Fibroblast of lung (primary cell): ENCODE measurements around the gene ZCCHC7. TPM values are rescaled to one million over a fixed set of nuclear protein-coding genes. Genes with fewer than 3 reads are reported as not detected.

Experiments
- DNase-seq, 2 donors: peaks; one replicate each; pipeline versions ENCODE4 v3.0.0 to v3.0.0-alpha.2; 2010; ENCODE audit warnings: low read depth in 2 of 2
- H2AFZ ChIP-seq: 2 replicates; pipeline ENCODE4 v1.5.1; 2012; ENCODE audit warnings: low read length, control low read depth, inconsistent platforms
- H3K27ac ChIP-seq: 2 replicates; pipeline ENCODE4 v1.5.1; 2011; ENCODE audit warnings: low read length, control low read depth; ENCODE audit not compliant: insufficient read depth
- H3K27me3 ChIP-seq: 2 replicates; pipeline ENCODE4 v1.5.1; 2011; ENCODE audit warnings: mild to moderate bottlenecking, low read length; ENCODE audit not compliant: control insufficient read depth, insufficient read depth
- H3K36me3 ChIP-seq: 2 replicates; pipeline ENCODE4 v1.5.1; 2011; ENCODE audit warnings: low read length; ENCODE audit not compliant: control insufficient read depth, insufficient read depth
- H3K4me1 ChIP-seq: 2 replicates; pipeline ENCODE4 v1.5.1; 2011; ENCODE audit warnings: low read length; ENCODE audit not compliant: control insufficient read depth, insufficient read depth; ENCODE audit errors: extremely low read depth
- H3K4me2 ChIP-seq: 2 replicates; pipeline ENCODE4 v1.5.1; 2011; ENCODE audit warnings: low read length, control low read depth; ENCODE audit not compliant: insufficient read depth; ENCODE audit errors: extremely low read depth
- H3K4me3 ChIP-seq, 4 experiments: fragments of 200-600 bp in 1 of 4; sonication (generic) in 1 of 4; replicated peaks in 1 of 4; 2 replicates each; pipeline ENCODE4 v1.5.1; 2011 to 2016; ENCODE audit warnings: low read length in 4 of 4, low read depth in 3 of 4, mild to moderate bottlenecking in 3 of 4, control low read depth in 2 of 4, inconsistent platforms in 1 of 4, mixed read lengths in 1 of 4; ENCODE audit not compliant: insufficient read depth in 1 of 4; ENCODE audit errors: control extremely low read depth in 1 of 4
- H3K79me2 ChIP-seq: 2 replicates; pipeline ENCODE4 v1.5.1; 2012; ENCODE audit warnings: mild to moderate bottlenecking, low read length, inconsistent platforms; ENCODE audit not compliant: control insufficient read depth, insufficient read depth
- H3K9ac ChIP-seq: 2 replicates; pipeline ENCODE4 v1.5.1; 2011; ENCODE audit warnings: mild to moderate bottlenecking, low read length, control low read depth; ENCODE audit not compliant: insufficient read depth
- H3K9me3 ChIP-seq: 2 replicates; pipeline ENCODE4 v1.5.1; 2012; ENCODE audit warnings: low read depth, low read length; ENCODE audit not compliant: control insufficient read depth, insufficient read depth
- H4K20me1 ChIP-seq: 2 replicates; pipeline ENCODE4 v1.5.1; 2011; ENCODE audit warnings: low read length; ENCODE audit not compliant: control insufficient read depth, insufficient read depth; ENCODE audit errors: extremely low read depth
- EZH2 ChIP-seq: IDR thresholded peaks from 2 replicates; pipeline ENCODE4 v1.5.1; 2012; ENCODE audit warnings: low read length, control low read depth, mild to moderate bottlenecking; ENCODE audit errors: missing control alignments
- polyA plus RNA-seq, 2 donors: library from polyadenylated mRNA; depleted of rRNA in 1 of 2; stranded (reverse) in 1 of 2; unstranded in 1 of 2; fragments of >200 nt; gene quantifications; 2 replicates each; pipeline ENCODE4 v1.2.1, GENCODE V29; 2011 to 2012; ENCODE audit warnings: missing spikeins in 1 of 2
- total RNA-seq: library from RNA; depleted of rRNA; stranded (reverse); fragments of >200 nt; gene quantifications from 2 replicates; pipeline ENCODE4 v1.2.1, GENCODE V29; 2014
- TF ChIP-seq, protein P1 (sequence below), 2 donors: IDR thresholded peaks in 1 of 2; conservative IDR thresholded peaks in 1 of 2; 1 replicate in 1 of 2; 2 replicates in 1 of 2; pipeline ENCODE4 v1.5.1; 2011 to 2012; ENCODE audit warnings: low read length in 2 of 2, control low read depth in 1 of 2, inconsistent platforms in 1 of 2, low read depth in 1 of 2, mild to moderate bottlenecking in 1 of 2

The ZCCHC7 gene
- total and polyA plus RNA-seq, 2 donors (not counting 1 experiment from before 2014, with no cell fraction given) = 15.0 to 23.8 TPM

DNA sequence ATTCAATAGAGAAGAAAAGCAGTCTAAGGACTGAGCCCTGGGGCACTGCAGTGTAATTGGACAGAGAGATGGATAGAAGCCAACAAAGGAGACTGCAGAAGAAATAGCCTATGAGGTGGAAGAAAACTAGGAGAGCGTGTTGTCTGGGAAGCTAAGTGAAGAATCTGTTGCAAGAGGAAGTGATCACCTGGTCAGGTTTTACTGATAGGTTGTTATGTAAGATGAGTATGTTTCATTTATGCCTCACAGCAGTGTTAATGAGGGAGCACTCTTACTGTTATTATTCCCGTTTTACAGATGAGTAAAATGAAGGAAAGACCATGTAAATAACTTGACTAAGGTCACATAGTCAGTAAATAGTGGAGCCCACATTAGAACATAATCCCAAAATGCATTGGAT is 222.1 kb downstream of the ZCCHC7 start:
- Histone ChIP-seq H3K79me2 (no peaks in the 10 kb centered on the region), H3K4me3 (no peak overlapping the region), H3K9me3 (no peaks in the 10 kb centered on the region), H3K36me3 (no peaks in the 10 kb centered on the region), H3K4me1 (no peaks in the 10 kb centered on the region), H2AFZ (no peak overlapping the region), H4K20me1 (no peaks in the 10 kb centered on the region), H3K9ac (no peak overlapping the region), H3K27ac (no peak overlapping the region), H3K27me3 (no peaks in the 10 kb centered on the region), H3K4me2 (no peak overlapping the region)
- TF ChIP-seq, protein P1, sequence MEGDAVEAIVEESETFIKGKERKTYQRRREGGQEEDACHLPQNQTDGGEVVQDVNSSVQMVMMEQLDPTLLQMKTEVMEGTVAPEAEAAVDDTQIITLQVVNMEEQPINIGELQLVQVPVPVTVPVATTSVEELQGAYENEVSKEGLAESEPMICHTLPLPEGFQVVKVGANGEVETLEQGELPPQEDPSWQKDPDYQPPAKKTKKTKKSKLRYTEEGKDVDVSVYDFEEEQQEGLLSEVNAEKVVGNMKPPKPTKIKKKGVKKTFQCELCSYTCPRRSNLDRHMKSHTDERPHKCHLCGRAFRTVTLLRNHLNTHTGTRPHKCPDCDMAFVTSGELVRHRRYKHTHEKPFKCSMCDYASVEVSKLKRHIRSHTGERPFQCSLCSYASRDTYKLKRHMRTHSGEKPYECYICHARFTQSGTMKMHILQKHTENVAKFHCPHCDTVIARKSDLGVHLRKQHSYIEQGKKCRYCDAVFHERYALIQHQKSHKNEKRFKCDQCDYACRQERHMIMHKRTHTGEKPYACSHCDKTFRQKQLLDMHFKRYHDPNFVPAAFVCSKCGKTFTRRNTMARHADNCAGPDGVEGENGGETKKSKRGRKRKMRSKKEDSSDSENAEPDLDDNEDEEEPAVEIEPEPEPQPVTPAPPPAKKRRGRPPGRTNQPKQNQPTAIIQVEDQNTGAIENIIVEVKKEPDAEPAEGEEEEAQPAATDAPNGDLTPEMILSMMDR (conservative IDR thresholded peaks at IDR 0.05 in 1 of 2, IDR thresholded peaks at IDR 0.05 in 1 of 2; ENCODE audit: low read depth in 1 of 2, low read length in 2 of 2) = no peak
- no peak for TF ChIP-seq EZH2
- no peak for DNase-seq

DNA sequence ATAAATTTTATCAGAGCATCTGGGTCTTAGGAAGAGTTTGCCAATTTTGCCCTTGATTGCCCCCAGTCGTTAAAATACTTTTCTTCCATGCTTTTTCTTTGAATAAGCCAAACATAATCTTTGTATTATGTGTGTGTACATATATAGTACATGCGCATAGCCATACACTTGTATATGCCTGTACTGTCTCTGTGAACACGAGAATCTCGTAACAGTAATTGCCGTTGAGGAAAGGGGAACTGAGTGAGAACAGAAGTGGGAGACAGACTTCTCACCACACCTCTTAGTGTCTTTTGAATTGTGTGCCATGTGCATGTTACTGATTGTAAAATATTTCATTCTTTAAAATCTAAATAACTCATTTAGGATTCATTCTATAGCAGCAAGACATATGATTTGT is 222.5 kb downstream of the ZCCHC7 start:
- Histone ChIP-seq H3K36me3 (no peaks in the 10 kb centered on the region), H3K9ac (no peak overlapping the region), H3K4me3 (no peak overlapping the region), H3K79me2 (no peaks in the 10 kb centered on the region), H4K20me1 (no peaks in the 10 kb centered on the region), H3K27ac (no peak overlapping the region), H3K9me3 (no peaks in the 10 kb centered on the region), H3K4me1 (no peaks in the 10 kb centered on the region), H2AFZ (no peak overlapping the region), H3K4me2 (no peak overlapping the region), H3K27me3 (no peaks in the 10 kb centered on the region)
- TF ChIP-seq EZH2 = no peak
- TF ChIP-seq, protein P1 (conservative IDR thresholded peaks at IDR 0.05 in 1 of 2, IDR thresholded peaks at IDR 0.05 in 1 of 2; ENCODE audit: low read depth in 1 of 2, low read length in 2 of 2) = no peak
- DNase-seq = no peak

- Histone ChIP-seq H3K9me3 (no peaks in the 10 kb centered on the region), H3K36me3 (no peaks in the 10 kb centered on the region), H3K27me3 (no peaks in the 10 kb centered on the region), H3K4me2 (no peak overlapping the region), H2AFZ (no peak overlapping the region), H3K79me2 (no peaks in the 10 kb centered on the region), H4K20me1 (no peaks in the 10 kb centered on the region), H3K9ac (no peak overlapping the region), H3K4me3 (no peak overlapping the region), H3K27ac (no peak overlapping the region), H3K4me1 (no peaks in the 10 kb centered on the region)
- TF ChIP-seq EZH2 = no peak
- TF ChIP-seq, protein P1 (conservative IDR thresholded peaks at IDR 0.05 in 1 of 2, IDR thresholded peaks at IDR 0.05 in 1 of 2; ENCODE audit: low read depth in 1 of 2, low read length in 2 of 2) = no peak
- no peak for DNase-seq
Measured at GRCh38 chr9:37343724-37344123, 223.3 kb downstream of the ZCCHC7 start.
